GM12801 (cell line): ENCODE results near the gene RBM46.

ENCODE experiments used
- CTCF ChIP-seq: IDR thresholded peaks from one replicate; pipeline ENCODE4 v1.5.1; 2011; ENCODE audit warnings: control low read depth; ENCODE audit not compliant: insufficient read length; ENCODE audit errors: extremely low read depth

RBM46 gene

DNA sequence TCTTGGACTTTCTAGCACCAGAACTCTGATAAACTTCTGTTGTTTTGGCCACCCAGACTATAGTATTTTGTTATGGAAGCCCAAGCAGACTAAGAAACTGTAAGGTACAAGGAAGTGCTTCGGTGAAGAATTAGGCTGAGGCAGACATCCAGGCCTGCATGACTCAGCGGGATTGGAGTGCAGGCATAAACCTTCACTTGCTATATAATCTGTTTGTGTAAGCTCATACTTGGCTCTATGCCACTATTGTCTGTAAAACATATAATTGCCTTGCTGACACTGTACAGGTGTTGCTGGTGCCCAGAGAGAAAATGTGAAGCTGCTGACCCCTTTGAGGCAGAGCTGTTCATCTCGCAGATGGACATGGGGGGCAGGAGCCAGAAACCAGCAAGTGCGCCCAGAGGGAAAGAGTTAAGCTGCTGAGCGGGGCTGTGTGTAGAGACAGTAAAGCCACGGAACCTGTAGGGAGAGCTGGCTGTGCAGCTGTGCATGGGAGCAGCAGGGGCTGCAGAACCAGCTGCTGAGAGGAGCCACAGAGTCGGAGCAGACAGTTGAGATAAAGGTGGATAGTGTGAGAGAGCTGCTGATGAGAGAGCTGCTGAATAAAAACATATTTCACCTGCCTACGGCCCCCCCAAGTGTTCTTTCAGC lies 96.2 kb downstream of the RBM46 start:
- no peak for TF ChIP-seq CTCF
